CD4-positive, alpha-beta T cell treated with Interleukin-15 for 4 hours (primary cell): ENCODE measurements around the gene TRIOBP.

Experiments used
- DNase-seq: peaks from one replicate; pipeline ENCODE4 v3.0.0-alpha.2; 2020; ENCODE audit warnings: low spot score

Gene TRIOBP

DNA sequence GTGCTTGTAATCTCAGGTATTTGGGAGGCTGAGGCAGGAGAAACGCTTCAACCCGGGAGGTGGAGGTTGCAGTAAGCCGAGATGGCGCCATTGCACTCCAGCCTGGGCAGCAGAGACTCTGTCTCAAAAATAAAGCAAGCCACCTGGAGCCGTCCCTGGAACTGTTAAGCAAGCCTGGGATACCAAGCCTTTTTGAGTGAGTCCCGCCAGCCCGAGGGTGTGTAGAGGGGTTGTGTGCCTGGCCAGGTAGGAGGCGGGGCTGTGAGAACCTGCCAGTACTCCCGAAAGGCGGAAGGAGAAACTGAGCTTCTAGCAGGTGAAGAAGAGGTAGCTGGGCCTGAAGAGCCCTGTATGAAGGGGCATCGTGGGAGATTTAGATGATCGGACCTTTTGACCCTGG lies 52.4 kb downstream of the TRIOBP start:
- DNase-seq: no peak

DNA sequence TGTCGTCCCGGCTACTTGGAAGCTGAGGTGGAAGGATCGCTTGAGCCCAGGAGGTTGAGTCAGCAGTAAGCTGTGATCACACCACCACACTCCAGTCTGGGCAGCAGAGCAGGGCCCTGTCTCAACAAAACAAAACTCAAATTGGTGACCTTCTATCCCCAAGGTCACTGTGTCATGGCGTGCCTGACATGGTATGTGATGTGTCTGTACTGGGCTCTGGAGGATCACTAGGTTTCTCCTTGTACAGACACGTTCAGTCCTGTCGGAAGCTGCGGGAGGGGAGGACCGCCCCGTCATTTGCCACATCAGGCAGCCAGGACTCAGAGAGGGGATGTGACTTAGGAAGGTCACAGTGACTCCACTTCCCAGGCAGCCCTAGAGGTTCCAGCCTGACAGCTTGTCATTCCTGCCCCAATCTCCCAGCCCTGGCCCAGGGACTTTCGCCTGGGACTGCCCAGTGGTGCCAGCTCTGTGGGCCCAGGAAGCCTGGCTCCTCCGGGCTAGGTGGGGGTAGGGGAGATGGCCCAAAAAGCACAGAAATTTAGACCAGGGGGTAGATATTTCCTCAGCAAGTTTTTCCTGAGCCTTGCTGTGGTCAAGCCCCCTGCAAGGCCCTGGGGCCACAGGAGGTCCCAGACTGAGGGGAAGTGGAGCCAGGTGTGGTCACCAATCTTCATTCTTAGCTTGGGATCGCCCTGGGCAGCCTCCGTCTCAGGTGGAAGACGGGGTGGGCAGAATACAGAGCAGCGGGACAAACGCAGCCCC lies 53.2 kb downstream of the TRIOBP start:
- no peak for DNase-seq

DNA sequence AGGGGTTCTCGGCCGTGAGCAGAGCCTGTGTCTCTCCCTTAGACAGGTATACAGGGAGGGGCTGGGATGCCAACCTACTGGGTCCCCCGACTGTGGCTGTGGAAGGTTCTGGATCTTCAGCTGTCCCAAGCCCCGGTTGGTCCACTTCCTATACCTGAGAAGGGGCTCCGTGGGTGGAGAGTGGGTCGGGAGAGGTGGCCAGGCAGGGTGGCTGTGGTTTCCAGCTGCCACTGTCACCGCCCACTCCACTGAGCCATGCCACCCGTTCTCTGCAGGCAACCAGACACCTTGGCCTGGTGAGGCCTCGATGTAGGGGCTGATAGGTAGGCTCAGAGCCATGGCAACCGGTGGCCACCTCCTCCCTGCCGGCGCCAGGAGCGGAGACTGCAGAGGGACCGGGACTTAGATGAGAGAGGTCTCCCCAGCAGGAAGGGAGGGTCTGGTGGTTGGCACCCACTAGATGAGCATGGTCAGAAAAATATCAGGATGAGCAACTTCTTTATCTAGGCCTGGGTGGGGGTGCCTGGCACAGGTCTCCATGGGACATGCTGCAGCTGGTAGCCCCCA lies 53.8 kb downstream of the TRIOBP start:
- no peak for DNase-seq

DNA sequence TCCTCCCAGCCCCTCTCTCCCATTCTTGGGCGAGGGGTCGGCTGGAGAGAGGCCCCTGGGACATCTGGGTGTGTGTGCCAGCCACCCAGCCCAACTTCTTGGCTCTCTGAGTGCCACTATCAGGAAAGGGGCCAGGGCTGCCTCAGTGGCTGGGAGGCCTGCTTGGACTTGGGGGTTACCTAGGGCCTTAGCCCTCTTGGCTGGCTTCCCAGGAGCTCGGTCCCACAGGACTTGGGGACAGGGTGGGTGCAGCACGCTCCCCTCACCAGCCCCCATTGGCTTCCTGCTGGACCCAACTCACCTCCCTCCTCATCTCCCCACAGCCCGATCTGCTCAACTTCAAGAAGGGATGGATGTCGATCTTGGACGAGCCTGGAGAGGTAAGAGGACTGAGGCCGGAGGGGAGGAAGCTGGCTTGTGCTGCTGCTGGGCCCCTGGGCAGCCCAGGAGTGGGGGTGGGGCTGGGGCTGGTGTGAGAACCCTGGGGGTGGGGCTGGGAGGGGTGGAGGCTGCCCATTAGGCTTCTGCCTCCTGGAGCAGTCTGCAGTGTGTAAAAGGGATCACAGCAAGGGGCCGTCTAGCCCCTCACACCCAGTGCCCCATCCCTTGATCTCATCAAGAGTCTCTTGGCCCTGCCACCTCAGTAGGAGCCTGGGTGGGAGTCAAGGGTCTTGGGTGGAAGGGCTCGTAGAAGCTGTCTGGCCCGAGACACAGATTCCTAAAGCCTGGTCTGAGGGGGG lies 54.8 kb downstream of the TRIOBP start:
- DNase-seq: no peak

DNA sequence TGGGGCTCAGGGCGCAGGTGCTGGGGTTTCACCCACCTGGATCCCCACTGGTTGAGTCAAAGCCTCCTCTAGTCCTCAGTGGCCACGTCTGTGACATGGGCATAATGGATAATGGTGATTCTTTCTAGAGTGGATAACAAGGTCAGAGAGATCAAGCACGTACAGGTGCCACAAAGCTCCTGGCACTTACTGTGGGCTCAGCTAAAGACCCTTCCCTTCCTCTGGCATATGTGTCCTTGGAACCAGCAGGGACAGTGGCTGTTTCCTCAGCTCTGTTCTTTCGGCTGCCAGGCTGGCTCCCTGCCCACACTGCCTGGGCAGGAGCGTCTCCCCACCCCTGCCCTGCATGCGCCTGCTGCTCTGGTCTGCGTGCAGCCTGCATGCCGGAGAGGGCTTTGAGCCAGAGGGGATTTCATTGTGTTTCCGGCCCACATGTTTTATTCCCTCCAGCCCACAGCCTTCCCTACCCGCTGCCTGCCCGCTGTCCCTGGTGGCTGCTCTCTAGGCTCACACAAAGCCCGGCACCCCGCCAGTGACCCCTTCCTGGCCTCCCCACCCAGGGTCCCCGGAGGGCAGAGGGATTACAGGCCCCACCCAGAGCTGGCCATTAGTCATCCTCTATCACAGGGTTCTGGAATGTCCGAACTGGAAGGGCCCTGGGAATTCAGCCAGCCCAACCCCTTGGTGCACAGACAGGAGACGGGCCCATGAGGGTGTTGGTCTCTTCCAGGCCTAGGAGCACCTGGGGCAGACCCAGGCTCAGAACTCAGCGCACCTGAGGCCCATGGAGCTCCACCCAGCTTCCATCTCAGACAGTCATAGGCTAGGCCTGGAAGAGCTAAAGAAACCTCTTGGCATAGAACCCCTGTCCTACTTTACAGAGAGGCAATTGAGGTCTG lies 55.6 kb downstream of the TRIOBP start:
- no peak for DNase-seq

DNA sequence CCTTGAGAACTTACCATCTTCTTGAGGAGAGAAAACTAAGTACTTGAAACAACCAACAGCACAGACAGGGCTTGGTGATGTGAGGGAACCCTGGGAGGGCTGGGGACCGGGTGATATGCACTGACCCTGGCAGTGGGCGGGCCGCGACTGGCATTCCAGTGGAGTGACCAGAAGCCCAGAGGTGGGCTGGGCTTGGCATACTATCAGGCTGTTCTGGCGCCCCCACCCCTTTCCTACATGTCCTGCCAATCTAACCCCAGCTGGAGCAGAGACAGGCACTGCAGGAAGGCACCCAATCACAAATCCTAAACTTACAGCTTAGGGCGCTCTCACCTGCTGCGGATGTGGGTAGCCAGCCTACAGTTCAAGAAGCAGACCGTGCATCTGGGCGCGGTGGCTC lies 56.9 kb downstream of the TRIOBP start:
- no peak for DNase-seq

DNA sequence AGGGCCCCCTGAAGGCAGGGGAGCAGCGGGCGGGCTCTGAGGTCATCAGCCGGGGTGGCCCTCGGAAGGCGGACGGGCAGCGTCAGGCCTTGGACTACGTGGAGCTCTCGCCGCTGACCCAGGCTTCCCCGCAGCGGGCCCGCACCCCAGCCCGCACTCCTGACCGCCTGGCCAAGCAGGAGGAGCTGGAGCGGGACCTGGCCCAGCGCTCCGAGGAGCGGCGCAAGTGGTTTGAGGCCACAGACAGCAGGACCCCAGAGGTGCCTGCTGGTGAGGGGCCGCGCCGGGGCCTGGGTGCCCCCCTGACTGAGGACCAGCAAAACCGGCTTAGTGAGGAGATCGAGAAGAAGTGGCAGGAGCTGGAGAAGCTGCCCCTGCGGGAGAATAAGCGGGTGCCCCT lies 60.8 kb downstream of the TRIOBP start:
- no peak for DNase-seq

DNA sequence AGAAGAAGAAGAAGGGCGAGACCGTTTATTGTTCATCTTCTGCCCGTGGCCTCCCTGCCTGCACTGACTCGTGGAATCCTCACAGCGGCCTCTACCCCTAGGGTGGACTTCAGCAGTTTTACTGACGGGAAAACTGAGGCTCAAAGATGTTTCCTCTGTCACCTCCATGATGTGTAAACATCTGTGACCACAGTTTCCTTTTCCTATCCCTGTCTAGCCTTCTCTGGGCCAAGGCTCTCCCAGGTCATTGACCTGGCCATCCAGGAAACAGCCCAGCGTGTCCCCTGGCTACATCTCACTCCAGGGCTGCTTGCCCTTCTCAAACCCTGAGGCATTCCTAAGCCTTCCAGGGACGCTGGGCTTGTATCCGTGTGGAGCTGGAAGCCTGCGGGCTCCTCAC lies 61.8 kb downstream of the TRIOBP start:
- DNase-seq: no peak

DNA sequence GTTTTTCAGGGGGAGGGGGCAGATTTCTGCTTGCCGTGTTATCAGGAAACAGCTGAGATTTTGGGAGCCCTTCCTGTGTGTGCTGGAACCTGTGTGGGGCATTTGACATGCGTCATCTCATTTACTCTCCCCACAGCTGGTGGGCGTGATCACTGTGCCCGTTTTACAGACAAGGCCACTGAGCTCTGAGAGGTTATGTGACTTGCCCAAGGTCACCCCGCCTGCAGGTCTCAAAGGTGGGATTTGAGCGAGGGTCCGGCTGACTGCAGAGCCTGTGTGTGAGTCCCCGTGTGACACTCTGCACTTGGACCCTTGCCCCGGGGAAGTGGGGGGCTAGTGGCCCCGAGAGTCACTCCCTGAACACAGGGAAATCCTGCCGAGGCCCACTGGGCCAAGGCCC lies 62.4 kb downstream of the TRIOBP start:
- DNase-seq: no peak

DNA sequence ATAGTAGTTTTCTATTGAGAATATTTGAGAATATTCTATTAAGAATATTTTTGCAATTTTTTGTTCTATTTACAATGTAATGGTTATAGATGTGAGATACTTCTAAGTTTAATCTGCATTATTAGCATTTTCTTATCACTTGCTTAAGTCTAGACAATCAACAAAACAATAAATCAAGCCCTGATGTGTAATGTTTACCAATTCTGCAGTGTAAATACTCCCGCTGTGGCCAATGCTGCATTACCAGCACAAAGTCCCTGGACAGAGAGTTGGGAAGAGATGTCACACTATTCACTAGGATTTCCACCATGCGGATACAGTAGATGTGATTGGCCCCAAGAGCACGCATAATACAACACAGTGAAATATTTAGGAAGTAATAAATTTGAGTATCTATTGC lies 63.3 kb downstream of the TRIOBP start:
- DNase-seq: no peak

DNA sequence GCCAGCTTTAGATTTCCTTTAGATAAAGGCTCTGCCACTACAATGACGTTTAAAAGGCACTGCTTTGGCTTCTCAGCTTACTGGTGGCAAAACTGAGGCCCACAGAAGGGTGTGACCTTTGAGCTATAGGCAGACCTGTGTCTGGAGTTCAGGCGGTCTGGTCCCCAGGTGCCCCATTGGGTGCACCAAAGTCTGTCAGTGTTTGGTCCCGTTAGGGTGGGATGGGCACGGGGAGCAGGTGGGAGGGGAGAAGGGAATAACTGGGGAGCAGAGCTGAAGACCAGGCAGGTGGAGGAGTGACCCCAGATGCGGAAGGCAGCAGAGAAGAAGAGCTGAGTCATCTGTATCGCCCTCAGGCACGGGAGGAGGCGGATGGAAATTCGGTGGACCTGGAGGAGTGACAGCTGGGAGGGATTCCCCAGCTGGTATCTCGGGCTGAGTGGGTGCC lies 65.6 kb downstream of the TRIOBP start:
- DNase-seq: no peak

DNA sequence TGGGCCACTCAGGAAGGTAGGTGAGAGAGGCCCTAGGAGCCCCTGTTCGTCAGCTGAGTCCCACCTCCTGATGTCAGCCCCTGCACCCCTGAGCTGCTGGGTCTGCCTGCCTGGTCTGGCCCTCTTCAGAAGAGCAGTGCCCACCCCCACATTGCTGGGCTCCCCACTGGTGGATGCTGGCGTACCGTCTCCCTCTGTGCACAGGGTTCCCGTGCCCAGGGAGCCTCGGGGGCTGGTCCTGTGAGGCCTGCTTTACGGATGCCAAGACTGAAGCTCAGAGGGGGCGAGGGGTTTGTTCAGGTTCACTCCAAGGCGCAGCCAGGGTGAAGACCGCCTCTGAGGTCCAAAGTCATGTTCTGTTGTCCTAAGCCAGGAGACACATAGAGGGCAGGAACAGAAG lies 66.2 kb downstream of the TRIOBP start:
- DNase-seq: no peak

DNA sequence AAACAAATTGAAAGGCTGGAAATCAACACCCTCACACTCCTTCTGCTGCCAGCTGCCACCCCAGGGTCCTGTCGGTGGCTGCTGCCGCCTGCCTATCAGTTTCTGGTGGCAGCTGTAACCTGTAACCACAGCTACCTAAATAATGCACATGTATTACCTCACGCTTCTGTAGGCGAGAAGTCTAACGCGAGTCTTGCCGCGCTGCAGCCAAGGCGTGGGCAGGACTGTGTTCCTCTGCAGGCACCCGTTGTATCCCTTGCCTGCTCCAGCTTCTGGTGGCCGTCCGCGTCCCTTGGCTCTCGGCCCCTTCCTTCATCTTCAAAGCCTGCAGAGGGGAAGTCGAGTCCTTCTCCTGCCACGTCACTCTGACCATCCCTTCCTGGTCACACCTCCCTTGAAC lies 66.8 kb downstream of the TRIOBP start:
- no peak for DNase-seq

DNA sequence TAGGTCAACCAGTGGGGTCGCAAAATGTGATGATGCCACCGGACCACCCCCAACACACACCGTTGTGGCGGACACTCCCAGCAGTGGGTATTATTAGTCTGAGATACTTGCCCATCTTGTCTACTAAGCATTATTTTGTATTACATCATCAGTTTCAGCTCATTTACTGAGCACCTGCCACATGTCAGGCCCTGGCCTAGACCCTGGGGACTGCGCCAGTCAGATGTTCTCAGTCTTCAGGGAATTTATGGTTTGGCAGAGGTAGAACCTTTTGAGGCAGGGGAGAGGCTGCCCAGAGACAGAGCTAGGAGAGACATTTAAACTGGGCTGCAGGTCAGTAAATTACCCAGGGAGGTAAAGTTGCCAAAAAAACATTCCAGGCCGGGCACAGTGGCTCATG lies 67.8 kb downstream of the TRIOBP start:
- no peak for DNase-seq

DNA sequence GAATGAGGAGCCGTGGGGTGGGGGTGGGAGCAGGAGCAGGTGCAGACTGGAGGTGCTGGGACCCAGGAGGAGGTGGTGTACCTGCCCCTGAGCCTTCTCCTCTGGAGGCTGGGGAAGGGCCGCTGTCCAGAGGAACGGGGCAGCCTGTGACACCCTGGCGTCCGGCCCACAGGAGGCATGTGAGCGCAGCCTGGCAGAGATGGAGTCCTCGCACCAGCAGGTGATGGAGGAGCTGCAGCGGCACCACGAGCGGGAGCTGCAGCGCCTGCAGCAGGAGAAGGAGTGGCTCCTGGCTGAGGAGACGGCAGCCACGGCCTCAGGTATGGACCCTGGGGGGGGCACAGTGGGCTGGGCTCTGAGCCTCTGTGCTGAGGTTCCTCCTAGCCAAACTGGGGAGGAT lies 68.7 kb downstream of the TRIOBP start:
- DNase-seq: no peak

DNA sequence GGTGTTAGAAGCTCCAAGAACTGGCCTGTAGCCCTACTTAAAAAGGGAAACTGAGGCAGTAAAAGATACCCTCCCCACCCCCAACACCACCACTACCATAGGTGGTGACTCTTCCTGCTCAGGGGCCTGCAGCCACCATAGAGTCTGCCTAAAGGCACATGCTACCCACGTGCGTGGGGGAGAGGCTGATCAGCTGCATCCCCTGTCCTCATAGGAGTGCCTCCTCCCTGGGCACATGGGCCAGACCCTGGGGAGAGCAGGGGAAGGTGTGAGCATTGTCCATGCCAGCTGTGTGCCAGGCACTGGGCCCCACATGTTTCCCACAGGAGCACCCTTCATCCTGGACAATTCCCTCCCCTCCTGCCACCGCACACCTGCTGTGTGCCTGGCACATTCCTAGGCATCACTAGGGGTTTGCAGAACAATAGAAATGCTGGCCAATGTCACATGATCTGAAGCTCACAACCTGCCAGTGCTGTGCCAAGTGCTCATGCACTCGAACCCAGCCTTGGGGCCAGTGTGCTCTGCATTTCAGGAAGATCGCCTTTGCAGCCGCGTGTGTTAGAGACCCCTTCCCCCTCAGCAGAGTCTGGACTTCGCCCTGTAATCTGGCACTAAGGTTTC lies 69.2 kb downstream of the TRIOBP start:
- DNase-seq: no peak

DNA sequence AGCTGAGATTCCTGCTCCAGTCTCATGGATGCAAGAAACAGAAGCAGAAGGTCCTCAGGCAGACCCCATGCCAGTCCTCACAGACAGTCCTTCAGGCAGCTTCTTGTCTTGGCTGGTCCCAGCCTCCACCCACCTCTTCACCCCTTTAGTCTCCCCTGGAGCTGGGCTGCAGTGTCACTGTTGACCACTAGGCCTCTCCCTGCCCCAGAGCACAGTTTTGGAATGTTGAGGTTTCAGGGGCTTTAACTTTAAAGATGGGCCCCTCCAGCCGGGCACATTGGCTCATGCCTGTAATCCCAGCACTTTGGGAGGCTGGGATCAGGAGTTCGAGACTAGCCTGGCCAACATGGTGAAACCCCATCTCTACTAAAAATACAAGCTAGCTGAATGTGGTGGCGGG lies 71.4 kb downstream of the TRIOBP start:
- DNase-seq: no peak

DNA sequence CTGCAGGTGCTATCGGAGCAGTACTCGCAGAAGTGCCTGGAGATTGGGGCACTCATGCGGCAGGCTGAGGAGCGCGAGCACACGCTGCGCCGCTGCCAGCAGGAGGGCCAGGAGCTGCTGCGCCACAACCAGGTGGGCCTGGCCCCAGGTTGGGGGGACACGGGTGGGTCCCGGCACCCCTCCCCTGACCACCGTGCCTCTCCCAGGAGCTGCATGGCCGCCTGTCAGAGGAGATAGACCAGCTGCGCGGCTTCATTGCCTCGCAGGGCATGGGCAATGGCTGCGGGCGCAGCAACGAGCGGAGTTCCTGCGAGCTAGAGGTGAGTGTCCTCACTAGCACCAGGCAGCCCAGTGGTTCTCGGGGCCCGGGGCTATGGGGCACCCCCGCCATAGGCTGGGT lies 72.2 kb downstream of the TRIOBP start:
- no peak for DNase-seq

DNA sequence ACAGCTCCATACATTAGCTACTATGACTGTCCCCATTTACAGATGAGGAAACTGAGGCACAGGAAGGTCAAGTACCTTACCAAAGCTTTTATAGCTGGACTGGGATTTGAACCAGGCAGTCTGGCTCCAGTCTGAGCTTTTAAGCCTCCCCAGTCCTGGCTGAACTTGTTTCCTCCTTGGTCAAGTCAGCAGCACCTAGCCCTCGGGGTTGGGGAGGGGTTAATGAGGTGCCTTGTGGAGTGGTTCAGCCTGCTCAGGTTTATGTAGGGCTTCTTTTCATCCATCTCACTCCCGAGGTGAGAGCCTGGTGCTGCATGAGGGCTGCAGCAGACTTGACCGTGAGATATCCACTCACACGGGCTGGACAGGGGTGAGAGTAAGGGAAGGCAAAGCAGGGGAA lies 74.2 kb downstream of the TRIOBP start:
- DNase-seq: no peak

DNA sequence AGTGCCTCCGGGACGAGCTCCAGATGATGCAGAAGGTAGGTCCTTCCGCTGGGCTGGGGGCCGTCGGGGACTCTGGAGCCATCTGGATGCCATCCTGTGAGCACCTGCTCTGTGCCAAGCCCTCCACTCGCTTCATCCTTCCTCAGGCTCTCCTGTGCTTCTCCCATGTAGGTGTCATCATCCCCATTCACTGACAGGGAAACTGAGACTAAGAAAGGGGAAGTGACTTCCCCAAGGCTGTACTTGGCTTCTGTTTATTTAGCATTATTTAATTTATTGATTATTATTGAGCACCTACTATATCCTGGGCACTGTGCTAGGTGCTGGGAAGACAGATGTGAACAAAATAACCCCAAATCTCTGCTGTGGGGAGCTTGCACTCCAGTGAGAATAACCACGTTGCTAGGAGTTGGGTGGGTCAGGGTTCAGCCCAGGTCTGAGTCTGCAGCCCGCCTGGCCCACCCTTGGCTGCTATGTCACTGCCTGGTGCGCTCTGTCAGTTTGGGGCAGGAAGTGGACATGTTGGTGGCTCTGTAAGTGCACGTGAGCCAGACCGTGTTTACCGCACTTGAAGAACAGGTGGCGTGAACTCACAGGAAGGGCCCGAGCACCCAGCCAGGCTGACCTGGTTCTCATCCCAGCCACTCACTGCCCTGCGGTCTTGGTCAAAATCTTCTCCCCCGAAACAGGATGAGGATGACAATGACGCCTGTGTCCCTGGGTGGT lies 75.0 kb downstream of the TRIOBP start:
- no peak for DNase-seq

DNA sequence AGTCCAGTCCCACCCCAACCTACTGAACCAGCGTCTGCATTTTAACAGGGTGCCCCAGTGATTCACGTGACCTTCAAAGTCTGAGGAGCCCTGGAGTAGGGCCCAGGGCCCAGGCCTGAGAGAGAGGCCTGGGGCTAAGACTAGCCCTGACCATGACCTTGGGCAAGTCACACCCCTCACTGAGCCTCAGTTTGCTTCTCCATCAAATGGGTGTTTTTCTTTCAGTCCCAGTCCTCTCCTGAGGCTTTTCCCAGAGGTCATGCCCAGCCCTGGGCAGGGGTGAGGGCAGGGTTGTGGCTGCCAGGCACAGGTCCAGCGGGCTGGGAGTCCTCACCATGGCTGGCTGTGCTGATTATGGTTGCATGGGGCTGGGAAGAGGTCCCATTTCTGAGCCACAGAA lies 77.9 kb downstream of the TRIOBP start:
- no peak for DNase-seq
